Stimulated activated CD8-positive, alpha-beta memory T cell treated with anti-CD3 and anti-CD28 coated beads, Interleukin-2, amount 100 ng/mL, for 48 hours (primary cell): ENCODE data around the gene UBE2G2.

Source experiments
- DNase-seq, 2 donors: peaks; one replicate each; pipeline ENCODE4 v3.0.0-alpha.2; 2020; ENCODE audit warnings: low read depth in 2 of 2

Gene UBE2G2

GRCh38 chr21:44729336-44730027, 72.1 kb downstream of the UBE2G2 start:
- no peak for DNase-seq

GRCh38 chr21:44728716-44729115, 72.9 kb downstream of the UBE2G2 start:
- DNase-seq: no peak

- DNase-seq: no peak
These were observed 73.9 kb downstream of the UBE2G2 start for GRCh38 chr21:44727757-44728156.

- DNase-seq: no peak
These were observed 74.3 kb downstream of the UBE2G2 start for GRCh38 chr21:44727321-44727720.

- DNase-seq: no peak
These were observed 74.8 kb downstream of the UBE2G2 start for GRCh38 chr21:44726826-44727225.

- DNase-seq: no peak
These were observed 76.7 kb downstream of the UBE2G2 start for GRCh38 chr21:44724926-44725325.

GRCh38 chr21:44724196-44724595, 77.4 kb downstream of the UBE2G2 start:
- DNase-seq: no peak

GRCh38 chr21:44723177-44724131, 78.2 kb downstream of the UBE2G2 start:
- DNase-seq: no peak

GRCh38 chr21:44722731-44723130, 78.9 kb downstream of the UBE2G2 start:
- DNase-seq: no peak

GRCh38 chr21:44720170-44720569, 81.5 kb downstream of the UBE2G2 start:
- no peak for DNase-seq
